ENCODE results near the gene LMF1. TPM values are rescaled to one million over a fixed set of nuclear protein-coding genes. Genes with fewer than 3 reads are reported as not detected.

LMF1 gene
- total RNA-seq, 1 donor from 2014 or later: 24.6 TPM

DNA sequence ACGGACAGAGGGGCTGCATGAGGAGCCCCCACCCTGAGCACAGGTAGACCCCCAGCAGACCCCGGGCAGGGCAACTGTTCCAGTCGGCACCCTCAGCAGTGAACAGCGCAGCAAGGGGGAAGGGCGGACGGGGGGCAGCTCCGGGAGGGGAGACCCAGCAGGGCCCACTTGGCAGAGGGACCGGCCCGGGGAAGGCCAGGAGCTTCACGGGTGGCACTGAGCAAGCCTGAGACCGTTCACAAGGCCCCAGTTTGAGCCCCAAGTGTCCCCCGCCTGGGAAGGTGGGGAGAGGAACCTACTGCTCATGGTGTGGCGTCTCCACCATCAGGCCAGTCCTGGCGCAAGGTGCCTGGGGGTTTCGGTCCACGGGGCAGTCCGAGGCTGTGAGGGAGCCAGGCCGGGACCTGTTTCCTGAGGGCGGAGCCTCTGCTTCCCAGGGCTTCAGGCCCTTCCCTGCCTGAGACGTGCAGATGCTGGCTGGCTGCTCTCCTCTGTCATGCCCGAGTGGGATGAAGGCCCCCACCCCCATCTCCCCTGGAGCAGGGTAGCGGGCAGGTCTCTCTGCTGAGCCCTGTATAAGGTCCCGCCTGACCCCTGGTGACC, 115.9 kb downstream of the LMF1 start:
- no peak for DNase-seq (ENCODE audit: extremely low spot score, unreplicated experiment)
- Mint-ChIP-seq H3K27me3 (ENCODE audit: unreplicated experiment) (no peaks in the 10 kb centered on the region), H3K4me1 (ENCODE audit: unreplicated experiment) (no peaks in the 10 kb centered on the region), H3K27ac (ENCODE audit: unreplicated experiment) (no peak overlapping the region), H3K36me3 (ENCODE audit: unreplicated experiment) (peaks cover 6% of the 10 kb centered on the region), H3K9me3 (ENCODE audit: unreplicated experiment) (peaks cover 10% of the 10 kb centered on the region), H3K4me3 (ENCODE audit: unreplicated experiment) (no peak overlapping the region)
- TF ChIP-seq, protein P1, sequence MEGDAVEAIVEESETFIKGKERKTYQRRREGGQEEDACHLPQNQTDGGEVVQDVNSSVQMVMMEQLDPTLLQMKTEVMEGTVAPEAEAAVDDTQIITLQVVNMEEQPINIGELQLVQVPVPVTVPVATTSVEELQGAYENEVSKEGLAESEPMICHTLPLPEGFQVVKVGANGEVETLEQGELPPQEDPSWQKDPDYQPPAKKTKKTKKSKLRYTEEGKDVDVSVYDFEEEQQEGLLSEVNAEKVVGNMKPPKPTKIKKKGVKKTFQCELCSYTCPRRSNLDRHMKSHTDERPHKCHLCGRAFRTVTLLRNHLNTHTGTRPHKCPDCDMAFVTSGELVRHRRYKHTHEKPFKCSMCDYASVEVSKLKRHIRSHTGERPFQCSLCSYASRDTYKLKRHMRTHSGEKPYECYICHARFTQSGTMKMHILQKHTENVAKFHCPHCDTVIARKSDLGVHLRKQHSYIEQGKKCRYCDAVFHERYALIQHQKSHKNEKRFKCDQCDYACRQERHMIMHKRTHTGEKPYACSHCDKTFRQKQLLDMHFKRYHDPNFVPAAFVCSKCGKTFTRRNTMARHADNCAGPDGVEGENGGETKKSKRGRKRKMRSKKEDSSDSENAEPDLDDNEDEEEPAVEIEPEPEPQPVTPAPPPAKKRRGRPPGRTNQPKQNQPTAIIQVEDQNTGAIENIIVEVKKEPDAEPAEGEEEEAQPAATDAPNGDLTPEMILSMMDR (IDR thresholded peaks at IDR 0.05): no peak

DNA sequence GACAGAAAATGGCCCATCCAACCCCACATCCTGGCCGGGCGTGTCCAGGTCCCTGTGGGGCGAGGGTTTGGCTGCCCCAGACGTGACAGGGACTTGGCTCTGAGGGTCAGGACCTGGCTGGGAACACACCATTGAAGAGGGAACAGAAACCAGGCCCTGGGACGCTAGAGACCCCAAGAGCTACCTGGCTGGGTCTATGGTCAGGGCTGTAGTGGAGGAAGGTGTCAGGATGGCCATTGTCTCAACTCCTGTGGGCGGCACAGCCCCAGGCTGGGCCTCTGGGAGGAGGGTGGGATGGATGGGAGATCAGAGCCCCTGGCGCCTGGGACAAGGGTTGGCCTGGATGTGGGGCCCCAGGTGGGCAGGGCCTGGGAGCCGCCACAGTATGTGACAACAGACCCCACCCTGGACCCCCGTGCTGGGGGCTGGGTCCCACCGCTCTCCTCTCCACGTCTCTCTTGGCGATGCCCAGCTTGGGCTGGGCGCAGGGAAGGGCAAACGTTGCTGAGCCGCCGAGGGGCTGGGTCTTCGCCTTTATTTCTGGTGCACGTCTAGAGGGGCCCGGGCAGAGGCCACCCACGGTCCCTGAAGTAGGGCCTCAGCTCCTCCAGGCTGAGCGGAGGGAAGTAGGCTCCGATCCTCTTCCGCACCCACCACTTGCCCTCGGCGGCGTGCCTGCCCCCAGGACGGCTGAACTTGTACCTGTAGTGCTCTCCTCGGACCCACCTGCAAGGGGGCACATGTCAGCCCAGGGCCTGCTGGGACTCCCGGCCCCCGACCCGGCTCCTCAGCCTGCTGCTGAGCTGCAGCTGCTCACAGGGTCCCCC, 116.6 kb downstream of the LMF1 start:
- DNase-seq (ENCODE audit: extremely low spot score, unreplicated experiment): no peak
- no peak overlapping the region for H3K27ac Mint-ChIP-seq (ENCODE audit: unreplicated experiment)
- TF ChIP-seq, protein P1 (IDR thresholded peaks at IDR 0.05): no peak
- H3K4me1 Mint-ChIP-seq (ENCODE audit: unreplicated experiment): no peaks in the 10 kb centered on the region
- H3K4me3 Mint-ChIP-seq (ENCODE audit: unreplicated experiment): no peak overlapping the region
- H3K36me3 Mint-ChIP-seq (ENCODE audit: unreplicated experiment): peaks cover 6% of the 10 kb centered on the region
- H3K9me3 Mint-ChIP-seq (ENCODE audit: unreplicated experiment): peaks cover 12% of the 10 kb centered on the region
- H3K27me3 Mint-ChIP-seq (ENCODE audit: unreplicated experiment): no peaks in the 10 kb centered on the region

DNA sequence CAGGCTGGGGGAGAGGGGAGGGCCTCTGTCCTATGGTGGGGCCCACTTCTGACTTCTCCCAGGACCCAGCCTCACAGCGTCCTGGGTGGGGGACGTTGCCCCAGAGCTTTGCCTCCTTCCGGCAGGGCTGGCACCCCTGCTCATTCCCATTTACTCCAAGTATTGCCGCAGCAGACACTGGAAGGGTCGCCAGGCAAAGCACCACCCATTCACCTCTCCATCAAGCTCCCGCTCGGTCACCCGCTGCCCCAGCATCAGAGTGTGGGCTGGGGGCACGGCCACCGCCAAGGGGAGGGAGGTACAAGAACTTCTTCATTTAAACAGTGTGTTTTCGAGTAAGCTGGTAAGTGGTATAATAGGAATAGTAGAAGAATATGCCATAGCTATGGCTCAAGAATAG, 117.5 kb downstream of the LMF1 start:
- no peaks in the 10 kb centered on the region for H3K27me3 Mint-ChIP-seq (ENCODE audit: unreplicated experiment)
- H3K4me3 Mint-ChIP-seq (ENCODE audit: unreplicated experiment): no peak overlapping the region
- no peak overlapping the region for H3K27ac Mint-ChIP-seq (ENCODE audit: unreplicated experiment)
- TF ChIP-seq, protein P1 (IDR thresholded peaks at IDR 0.05): no peak
- H3K4me1 Mint-ChIP-seq (ENCODE audit: unreplicated experiment): no peaks in the 10 kb centered on the region
- H3K36me3 Mint-ChIP-seq (ENCODE audit: unreplicated experiment): peaks cover 6% of the 10 kb centered on the region
- H3K9me3 Mint-ChIP-seq (ENCODE audit: unreplicated experiment): peaks cover 12% of the 10 kb centered on the region
- DNase-seq (ENCODE audit: extremely low spot score, unreplicated experiment): no peak

DNA sequence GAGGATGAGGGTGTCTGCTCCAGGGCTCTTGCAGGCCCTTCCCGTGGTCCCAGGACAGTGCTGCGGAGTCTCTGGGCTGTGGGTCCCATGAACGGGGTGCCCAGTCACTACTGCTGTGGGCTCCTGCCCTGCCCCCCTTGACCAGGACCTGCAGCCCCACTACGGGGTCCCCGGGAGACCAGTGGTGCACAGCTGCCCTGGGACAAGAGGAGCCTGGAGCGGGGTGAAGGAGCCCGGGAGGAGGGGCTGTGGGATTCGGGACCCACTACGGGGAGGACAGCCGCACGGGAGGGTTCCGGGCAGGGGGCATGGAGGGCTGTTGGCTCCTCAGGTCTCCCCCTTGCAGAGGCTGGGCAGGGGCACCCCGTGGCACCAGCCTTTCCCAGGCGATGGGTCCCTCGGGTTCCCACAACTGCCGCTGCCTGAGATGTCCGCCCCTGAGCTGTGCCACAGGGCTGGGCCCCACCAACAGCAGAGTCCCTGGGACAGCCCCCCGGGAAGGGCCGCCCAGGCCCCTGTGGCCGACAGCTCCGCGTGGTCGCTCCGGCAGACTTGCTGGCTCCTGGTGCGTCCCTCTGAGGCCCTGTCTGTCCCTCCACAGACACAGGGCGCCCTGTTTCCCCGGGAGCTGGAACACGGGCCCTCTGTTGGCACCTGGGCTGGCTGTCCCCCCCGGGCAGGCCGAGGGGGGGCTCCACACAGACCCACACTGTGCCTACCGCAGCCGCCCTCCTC, 118.2 kb downstream of the LMF1 start:
- H3K27me3 Mint-ChIP-seq (ENCODE audit: unreplicated experiment): no peaks in the 10 kb centered on the region
- TF ChIP-seq, protein P1 (IDR thresholded peaks at IDR 0.05): no peak
- H3K36me3 Mint-ChIP-seq (ENCODE audit: unreplicated experiment): peaks cover 6% of the 10 kb centered on the region
- H3K27ac Mint-ChIP-seq (ENCODE audit: unreplicated experiment): no peak overlapping the region
- H3K9me3 Mint-ChIP-seq (ENCODE audit: unreplicated experiment): peaks cover 12% of the 10 kb centered on the region
- no peaks in the 10 kb centered on the region for H3K4me1 Mint-ChIP-seq (ENCODE audit: unreplicated experiment)
- no peak for DNase-seq (ENCODE audit: extremely low spot score, unreplicated experiment)
- no peak overlapping the region for H3K4me3 Mint-ChIP-seq (ENCODE audit: unreplicated experiment)

DNA sequence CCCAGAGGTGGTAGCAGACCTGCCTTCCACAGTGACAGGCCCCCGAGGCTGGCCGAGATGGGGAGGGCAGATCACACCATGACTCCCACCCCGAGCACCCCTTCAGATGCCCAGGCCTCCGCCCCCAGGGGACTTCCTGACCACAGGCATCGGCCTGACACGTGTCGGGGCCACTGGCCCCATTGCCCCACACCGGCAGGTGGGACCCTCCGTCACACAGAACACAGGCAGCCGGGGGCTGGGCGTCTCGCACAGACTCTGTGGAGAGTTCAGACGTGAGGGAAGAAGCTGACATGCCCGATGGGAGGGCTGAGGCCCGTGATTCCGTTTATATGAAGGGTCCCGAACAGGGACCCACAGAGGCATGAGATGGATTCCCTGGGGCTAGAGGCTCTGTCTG, 118.9 kb downstream of the LMF1 start:
- Mint-ChIP-seq H3K36me3 (ENCODE audit: unreplicated experiment) (peaks cover 6% of the 10 kb centered on the region), H3K27me3 (ENCODE audit: unreplicated experiment) (no peaks in the 10 kb centered on the region), H3K9me3 (ENCODE audit: unreplicated experiment) (peaks cover 12% of the 10 kb centered on the region), H3K27ac (ENCODE audit: unreplicated experiment) (no peak overlapping the region), H3K4me1 (ENCODE audit: unreplicated experiment) (no peaks in the 10 kb centered on the region), H3K4me3 (ENCODE audit: unreplicated experiment) (no peak overlapping the region)
- TF ChIP-seq, protein P1 (IDR thresholded peaks at IDR 0.05): no peak
- DNase-seq (ENCODE audit: extremely low spot score, unreplicated experiment): no peak

Data from osteocyte (in vitro differentiated cells).